GDM1 (cell line): ENCODE measurements around the gene VARS1.
"Not testable (repeated sequence)": the region's sequence is repeated elsewhere in the genome, so short reads cannot be mapped to it uniquely, and the experiment has no call there.

ENCODE experiments used
- DNase-seq: peaks from one replicate; lab custom pipeline; 2025; lab: John Stamatoyannopoulos, UW

VARS1 gene

DNA sequence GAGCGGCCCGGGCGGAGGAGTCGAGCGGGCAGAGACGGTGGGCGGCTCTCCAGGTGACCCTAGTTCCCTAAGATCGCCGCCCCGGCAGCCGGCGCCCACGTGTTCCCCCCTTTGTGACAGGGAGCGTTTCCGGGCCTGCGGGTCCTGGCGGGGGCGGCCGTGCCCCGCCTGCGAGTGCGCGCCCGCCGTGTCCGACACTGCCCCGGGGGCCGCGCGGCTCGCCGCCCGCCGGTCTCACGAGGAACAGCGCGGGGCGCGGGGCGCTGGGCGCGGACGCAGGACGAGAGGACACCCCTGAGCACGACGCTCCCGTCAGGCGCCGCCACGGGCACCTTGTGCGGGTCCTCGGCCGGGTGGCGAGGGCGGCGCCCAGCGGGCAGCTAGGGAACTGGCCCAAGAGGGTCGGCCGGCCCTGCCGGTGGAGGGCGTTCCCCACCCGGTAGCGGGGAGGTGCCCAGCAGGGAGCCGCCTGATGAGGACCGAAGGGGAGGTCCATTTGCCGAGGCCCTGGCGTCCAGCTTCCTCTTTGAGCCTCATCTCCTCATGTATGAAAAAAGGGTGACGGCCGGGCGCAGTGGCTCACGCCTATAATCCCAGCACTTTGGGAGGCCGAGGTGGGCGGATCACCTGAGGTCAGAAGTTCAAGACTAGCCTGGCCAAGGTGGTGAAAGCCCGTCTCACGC is at the start of gene VARS1:
Gene VARS1 (minus strand): TSS at position 137 of the 683 bp plus-strand sequence. CDS start 535 bp downstream, outside the sequence.
- DNase-seq, result peak; percentile 86

DNA sequence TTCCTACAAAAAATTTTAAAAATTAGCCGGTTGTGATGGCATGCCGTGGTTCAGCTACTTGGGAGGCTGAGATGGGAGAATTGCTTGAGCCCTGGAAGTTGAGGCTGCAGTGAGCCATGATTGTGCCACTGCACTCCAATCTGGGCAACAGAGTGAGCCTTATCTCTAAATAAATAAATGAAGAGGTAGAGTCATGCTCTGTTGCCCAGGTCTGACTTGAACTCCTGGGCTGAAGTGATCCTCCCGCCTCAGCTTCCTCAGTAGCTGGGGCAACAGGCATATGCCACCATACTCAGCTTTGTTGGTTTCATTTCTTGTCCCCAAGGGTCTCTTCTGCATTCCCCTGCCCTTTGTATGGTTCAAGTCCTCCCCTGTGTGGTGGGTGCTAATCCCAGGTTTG is 49.0 kb upstream of the VARS1 start:
- no peak for DNase-seq

DNA sequence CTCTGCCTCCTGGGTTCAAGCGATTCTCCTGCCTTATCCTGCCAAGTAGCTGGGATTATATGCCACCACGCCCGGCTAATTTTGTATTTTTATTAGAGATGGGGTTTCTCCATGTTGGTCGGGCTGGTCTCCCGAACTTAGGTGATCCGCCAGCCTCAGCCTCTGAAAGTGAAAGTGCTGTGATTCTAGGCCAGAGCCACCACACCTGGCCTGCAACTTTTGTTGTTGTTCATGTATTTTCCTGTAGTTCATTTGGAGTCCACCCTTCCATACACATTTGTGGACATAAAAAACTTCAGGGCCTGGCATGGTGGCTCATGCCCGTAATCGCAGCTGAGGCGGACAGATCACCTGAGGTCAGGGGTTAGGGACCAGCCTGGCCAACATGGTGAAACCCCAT is 46.5 kb upstream of the VARS1 start:
- DNase-seq, result no peak

DNA sequence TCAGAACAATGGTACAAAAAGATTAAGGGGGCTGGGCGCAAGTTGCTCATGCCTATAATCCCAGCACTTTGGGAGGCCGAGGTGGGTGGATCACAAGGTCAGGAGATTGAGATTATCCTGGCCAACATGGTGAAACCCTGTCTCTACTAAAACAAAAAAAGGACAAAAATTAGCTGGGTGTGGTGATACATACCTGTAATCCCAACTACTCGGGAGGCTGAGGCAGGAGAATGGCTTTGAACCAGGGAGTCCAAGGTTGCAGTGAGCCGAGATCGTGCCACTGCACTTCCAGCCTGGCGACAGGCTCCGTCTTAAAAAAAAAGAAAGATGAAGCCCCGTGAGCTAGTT is 44.2 kb upstream of the VARS1 start:
- not testable (repeated sequence) for DNase-seq

DNA sequence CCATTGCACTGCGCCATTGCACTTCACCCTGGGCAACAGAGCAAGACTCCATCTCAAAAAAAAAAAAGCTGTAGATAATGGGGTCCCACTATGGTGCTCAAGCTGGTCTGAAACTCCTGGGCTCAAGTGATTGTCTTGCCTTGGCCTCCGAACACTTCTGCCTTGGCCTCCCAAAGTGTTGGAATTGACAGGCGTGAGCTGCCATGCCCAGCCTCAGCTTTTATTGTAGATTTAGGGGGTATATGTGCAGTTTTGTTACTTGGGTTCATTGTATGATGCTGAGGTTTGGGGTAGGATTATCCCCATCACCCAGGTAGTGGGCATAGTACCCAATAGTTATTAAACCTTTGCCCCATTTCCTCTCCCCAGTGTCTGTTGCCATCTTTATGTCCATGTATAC is 43.4 kb upstream of the VARS1 start:
- no peak for DNase-seq

DNA sequence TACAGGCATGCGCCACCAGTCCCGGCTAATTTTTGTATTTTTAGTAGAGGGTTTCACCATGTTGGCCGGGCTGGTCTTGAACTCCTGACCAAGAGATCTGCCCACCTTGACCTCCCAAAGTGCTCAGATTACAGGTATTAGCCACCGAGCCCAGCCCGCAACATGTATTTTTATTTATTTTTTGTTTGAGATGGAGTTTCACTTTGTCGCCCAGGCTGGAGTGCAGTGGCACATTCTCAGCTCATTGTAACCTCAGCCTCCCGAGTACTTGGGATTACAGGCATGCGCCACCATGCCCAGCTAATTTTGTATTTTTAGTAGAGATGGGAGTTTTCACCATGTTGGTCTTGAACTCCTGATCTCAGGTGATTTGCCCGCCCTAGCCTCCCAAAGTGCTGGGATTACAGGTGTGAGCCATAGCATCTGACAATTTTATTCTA is 42.6 kb upstream of the VARS1 start:
- not testable (repeated sequence) for DNase-seq

DNA sequence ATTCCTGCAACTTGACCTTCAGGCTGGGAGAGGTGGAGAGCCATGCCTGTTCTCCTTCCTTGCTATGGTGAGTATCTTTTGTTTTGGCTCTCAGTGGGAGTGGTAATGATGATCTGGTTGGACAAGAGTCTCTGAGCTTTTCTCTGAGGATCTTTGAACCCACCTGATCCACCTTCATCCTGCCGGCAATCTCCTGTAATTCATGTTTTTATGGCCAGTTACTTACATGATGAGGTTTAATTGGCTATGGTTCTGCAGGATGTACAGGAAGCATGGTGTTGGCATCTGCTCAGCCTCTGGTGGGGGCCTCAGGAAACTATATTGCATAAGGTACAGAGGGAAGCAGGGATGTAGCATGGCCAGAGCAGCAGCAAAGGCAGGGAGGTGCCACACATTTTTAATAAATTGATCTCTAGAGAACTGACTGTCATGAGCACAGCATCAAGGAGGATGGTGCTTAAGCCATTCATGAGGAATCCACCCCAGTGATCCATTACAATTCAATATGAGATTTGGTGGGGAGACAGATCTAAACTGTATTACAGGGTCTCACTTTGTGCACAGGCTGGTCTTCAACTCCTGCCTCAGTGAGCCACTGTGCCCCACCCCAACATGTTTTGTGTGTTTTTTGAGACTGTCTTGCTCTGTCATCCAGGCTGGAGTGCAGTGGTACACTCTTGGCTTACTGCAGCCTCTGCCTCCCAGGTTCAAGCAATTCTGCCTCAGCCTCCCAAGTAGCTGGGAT is 42.0 kb upstream of the VARS1 start:
- DNase-seq, result no peak

DNA sequence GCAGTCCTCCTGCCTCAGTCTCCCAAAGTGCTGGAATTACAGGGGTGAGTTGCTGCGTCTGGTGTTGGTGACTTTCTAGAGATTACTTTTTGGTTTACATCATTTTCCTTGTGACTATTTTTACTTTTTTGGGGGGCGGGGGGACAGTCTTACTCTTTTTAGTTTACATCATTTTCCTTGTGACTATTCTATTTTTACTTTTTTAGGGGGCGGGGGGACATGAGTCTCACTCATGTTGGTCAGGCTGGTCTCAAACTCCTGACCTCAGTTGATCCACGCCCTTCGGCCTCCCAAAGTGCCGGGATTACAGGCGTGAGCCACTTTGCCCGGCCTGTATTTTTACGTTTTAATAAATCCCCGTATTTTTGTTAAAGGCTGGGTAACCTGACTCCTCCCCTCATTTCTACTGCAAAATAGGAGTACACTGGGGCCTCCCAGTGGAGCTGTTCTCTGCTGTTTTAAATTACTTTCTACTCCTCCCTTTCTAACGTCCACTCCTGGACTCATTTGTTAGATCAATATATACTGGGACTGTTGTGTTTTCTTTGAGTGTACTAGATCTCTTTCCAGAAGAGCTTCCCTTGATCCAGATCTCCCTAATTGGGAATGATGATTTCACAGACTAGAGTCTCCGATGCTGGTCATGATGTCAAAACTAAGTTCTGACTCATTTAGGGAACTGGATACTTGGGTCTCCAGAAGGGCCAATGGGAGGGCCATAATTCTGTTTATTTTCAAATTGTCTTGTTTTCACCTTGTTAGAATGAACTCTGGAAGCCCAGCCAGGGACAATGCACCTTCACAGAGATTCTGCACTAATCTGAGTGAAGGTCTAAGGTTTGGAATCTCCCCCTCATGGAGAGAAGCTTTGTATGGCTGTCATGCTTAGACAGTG is 41.2 kb upstream of the VARS1 start:
- DNase-seq, result no peak

DNA sequence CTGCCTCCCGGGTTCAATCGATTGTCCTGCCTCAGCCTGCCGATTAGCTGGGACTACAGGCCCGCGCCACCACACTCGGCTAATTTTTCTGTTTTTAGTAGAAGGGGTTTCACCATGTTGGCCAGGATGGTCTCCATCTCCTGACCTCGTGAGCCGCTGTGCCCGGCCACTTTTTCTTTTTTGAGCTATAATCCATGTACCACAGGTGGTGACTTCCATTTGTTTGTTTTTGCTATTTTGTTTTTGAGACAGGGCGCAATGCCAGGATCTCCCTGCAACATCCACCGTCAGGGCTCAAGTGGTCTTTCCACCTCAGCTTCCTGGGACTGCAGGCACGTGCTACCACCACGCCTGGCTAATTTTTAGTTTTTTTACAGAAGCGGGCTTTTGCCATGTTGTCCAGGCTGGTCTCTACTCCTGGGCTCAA is 40.5 kb upstream of the VARS1 start:
- DNase-seq, result no peak

DNA sequence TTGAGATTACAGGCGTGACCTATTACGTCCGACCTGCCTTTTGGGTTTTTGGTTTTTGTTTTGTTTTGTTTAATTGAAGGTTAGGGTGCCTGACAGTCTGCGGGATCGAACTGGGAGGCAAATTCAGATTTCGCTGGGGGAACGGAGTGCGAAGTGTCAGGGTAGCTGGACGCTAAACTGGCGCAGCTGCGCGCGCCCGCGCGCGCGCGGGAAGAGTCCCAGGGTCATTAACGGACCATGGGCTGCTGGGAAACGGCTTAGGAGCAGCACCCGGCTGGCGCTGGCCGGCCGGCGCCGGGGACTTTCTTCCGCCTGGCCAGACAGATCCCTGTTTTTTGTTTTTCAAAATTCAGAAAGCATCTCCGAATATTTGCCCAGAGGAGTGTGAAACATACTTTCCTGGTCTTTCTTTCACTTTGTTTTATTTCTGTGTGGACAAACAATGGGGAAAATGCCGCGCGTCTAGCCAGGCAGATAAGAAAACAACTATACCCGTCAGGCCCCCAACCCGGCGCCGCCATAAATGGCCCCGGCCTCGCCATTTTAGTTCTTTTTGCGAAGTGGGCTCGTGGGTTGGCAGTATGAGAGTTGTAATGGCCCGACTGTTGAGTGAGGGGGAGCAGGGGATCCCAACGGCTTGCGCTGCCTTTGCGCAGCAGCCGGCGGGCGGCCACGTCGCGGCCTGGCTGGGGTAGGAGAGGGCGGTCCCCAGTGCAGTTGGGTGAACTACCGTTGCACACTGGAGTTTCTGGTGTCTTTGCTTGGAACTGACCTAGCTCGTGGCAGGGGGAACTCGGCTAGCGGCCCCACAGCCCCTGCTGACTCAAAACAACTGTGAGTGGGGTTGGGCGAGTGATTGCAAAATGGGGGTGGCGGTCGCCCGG is 39.1 kb upstream of the VARS1 start:
- peak; percentile 67 for DNase-seq

DNA sequence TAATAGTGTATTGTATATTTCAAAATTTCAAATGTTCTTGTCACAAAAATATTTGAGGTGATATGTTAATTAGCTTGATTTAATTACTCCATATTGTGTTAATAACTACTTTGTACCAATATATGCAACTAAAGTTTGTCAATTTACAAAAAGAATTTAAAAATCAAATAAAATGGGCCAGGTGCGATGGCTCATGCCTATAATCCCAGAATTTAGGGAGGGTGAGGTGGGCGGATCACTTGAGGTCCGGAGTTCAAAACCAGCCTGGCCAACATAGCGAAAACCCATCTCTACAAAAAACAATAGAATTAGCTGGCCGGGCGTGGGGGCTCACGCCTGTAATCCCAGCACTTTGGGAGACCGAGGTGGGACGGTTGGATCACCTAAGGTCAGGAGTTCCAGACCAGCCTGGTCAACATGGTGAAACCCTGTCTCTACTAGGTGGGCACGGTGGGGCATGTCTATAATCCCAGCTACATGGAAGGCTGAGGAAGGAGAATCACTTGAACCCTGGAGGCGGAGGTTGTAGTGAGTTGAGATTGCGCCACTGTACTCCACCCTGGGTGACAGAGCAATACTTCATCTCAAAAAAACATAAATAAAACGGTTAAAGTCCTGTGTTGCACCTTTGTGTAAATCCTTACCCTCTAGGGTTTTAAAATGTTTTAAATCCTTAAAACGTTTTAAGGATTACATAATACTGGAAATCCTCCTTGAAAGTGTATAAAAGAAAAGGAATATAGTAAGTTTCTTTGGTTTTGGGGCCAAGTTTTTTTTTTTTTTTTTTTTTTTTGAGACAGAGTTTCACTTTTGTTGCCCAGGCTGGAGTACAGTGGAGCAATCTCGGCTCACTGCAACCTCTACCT is 36.0 kb upstream of the VARS1 start:
- DNase-seq, result no peak

DNA sequence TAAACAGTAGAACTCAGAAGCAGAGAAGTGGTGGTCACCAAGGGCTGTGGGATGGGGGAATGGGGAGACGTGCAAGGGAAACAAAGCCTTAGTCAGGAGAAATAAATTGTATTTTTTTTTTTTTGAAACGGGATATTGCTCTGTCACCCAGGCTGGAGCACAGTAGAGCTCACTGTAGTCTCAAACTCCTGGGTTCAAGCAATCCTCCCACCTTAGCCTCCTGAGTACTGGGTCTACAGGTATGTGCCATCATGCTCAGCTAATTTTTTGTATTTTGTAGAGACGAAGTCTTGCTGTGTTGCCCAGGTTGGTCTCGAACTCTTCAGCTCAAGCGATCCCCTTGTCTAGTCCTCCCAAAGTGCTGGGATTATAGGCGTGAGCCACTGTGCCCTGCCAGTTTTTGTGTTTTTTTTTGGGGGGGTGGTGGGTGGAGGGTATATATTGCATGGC is 35.4 kb upstream of the VARS1 start:
- no peak for DNase-seq

DNA sequence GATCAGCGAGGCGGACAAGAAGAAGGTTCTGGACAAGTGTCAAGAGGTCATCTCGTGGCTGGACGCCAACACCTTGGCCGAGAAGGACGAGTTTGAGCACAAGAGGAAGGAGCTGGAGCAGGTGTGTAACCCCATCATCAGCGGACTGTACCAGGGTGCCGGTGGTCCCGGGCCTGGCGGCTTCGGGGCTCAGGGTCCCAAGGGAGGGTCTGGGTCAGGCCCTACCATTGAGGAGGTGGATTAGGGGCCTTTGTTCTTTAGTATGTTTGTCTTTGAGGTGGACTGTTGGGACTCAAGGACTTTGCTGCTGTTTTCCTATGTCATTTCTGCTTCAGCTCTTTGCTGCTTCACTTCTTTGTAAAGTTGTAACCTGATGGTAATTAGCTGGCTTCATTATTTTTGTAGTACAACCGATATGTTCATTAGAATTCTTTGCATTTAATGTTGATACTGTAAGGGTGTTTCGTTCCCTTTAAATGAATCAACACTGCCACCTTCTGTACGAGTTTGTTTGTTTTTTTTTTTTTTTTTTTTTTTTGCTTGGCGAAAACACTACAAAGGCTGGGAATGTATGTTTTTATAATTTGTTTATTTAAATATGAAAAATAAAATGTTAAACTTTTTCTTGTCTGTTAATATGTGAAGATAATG is 34.2 kb upstream of the VARS1 start:
- peak; percentile 25 for DNase-seq

DNA sequence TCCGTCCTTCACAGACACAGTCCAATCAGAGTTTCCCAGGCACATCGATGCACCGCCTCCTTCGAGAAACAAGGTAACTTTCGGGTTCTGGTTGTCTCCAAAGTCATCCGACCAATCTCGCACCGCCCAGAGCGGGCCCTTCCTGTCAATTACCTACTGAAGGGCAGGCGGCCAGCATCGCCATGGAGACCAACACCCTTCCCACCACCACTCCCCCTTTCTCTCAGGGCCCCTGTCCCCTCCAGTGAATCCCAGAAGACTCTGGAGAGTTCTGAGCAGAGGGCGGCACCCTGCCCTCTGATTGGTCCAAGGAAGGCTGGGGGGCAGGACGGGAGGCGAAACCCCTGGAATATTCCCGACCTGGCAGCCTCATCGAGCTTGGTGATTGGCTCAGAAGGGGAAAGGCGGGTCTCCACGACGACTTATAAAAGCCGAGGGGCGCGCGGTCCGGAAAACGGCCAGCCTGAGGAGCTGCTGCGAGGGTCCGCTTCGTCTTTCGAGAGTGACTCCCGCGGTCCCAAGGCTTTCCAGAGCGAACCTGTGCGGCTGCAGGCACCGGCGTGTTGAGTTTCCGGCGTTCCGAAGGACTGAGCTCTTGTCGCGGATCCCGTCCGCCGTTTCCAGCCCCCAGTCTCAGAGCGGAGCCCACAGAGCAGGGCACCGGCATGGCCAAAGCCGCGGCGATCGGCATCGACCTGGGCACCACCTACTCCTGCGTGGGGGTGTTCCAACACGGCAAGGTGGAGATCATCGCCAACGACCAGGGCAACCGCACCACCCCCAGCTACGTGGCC is 31.9 kb upstream of the VARS1 start, which contains the start of gene HSPA1B:
Gene HSPA1B (plus strand): TSS at position 453 of the 794 bp plus-strand sequence. CDS start 213 bp downstream, at position 666.
- peak; percentile 99 for DNase-seq

DNA sequence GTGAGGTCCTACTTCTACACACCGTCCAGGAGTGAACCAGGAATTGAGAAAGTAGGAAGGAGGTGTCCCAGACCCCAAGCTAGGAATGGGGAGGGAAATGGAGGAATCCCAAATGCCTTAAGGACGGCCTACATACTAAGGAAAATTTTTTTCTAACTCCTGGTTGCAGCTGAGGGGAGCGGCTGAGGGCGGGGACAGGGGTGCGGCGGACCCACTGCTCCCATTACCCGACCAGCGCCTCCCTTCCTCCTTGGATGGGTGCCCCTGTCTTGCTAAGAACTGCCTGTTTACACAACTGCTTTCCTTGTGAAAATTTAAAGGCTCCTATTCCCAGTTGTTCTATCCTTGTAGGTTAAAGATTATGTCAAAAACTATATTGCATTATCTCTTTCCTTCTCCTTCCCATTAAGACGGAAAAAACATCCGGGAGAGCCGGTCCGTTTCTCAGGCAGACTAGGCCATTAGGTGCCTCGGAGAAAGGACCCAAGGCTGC is 31.3 kb upstream of the VARS1 start:
- DNase-seq, result peak; percentile 76

DNA sequence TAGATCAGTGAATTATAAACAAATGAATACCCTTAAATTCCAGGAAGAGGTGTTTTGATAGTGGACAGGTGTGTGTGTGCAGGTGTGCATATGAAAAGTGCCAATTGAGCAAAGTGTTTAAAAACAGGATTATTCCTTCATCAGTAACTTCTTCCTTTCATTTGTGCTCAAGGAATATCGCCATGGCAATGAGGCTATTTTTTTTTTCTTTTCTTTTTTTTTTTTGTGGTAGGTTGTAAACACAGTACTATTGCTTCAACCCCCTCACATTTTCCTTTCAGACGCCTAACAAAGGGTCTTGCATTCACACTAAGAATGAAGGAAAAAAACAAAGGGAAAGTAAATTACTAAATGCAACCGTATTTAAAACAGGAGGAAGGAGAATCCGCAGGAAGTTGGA is 30.0 kb upstream of the VARS1 start:
- no peak for DNase-seq

DNA sequence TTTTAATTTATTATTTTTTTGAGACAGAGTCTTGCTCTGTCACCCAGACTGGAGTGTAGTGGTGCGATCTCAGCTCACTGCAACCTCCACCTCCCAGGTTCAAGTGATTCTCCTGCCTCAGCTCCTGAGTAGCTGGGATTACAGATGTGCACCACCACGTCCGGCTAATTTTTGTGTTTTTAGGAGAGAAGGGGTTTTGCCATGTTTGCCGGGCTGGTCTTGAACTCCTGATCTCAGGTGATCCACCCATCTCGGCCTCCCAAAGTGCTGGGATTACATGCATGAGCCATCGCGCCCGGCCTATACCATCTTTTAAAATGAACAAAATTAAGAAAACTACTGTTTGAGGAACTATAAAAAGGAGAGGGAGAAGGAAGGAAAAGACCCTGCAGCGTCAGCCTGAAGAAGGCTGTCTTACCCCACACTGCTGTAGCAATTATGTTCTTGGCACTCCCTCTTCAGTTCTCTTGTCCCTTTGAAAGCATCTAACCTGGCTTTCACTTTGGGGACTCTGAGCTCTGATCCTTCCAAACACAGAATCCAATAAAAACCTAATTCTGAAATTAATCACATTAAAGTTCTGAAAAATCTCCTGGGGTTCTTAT is 28.1 kb upstream of the VARS1 start:
- peak; percentile 33 for DNase-seq
